Adrenal gland (tissue), 12 donors: ENCODE data around the gene CHRDL2. TPM values are rescaled to one million over a fixed set of nuclear protein-coding genes. Genes with fewer than 3 reads are reported as not detected.

Source experiments
- DNase-seq, 7 donors: peaks; one replicate each; pipeline ENCODE4 v3.0.0-alpha.2; 2019 to 2020
- H3K27ac ChIP-seq, 5 donors: fragments of 200-600 bp; sonication (generic) in 4 of 5; 1 replicate in 3 of 5; 2 replicates in 2 of 5; pipeline versions ENCODE4 v1.5.1 to v1.8.0; 2016 to 2020; ENCODE audit warnings: mild to moderate bottlenecking in 1 of 5
- H3K27me3 ChIP-seq: fragments of 200-600 bp; 2 replicates; pipeline ENCODE4 v1.8.0; 2021
- H3K36me3 ChIP-seq, 2 donors: fragments of 200-600 bp; replicated peaks in 1 of 2; 1 replicate in 1 of 2; 2 replicates in 1 of 2; pipeline versions ENCODE4 v1.5.1 to v1.8.0; 2018 to 2022
- H3K4me1 ChIP-seq, 2 donors: fragments of 200-600 bp; replicated peaks in 1 of 2; 1 replicate in 1 of 2; 2 replicates in 1 of 2; pipeline versions ENCODE4 v1.5.1 to v1.8.0; 2018 to 2021
- H3K4me3 ChIP-seq, 4 donors: fragments of 200-600 bp; sonication (generic) in 3 of 4; one replicate each; pipeline ENCODE4 v1.5.1; 2016 to 2018
- H3K9me3 ChIP-seq, 3 donors: fragments of 200-600 bp; sonication (generic) in 1 of 3; replicated peaks in 1 of 3; 1 replicate in 2 of 3; 2 replicates in 1 of 3; pipeline versions ENCODE4 v1.5.1 to v1.8.0; 2016 to 2021
- CTCF ChIP-seq, 6 experiments: fragments of 450-650 bp in 4 of 6; fragments of 200-600 bp in 2 of 6; sonication (generic) in 1 of 6; IDR thresholded peaks; 1 replicate in 5 of 6; 2 replicates in 1 of 6; pipeline versions ENCODE4 v1.5.1 to v1.8.0; 2016 to 2021; ENCODE audit warnings: antibody characterized with exemption in 6 of 6, mild to moderate bottlenecking in 2 of 6, moderate library complexity in 1 of 6
- POLR2A ChIP-seq, 2 donors: fragments of 450-650 bp; IDR thresholded peaks; one replicate each; pipeline ENCODE4 v1.6.1; 2017; ENCODE audit warnings: antibody characterized with exemption in 2 of 2, mild to moderate bottlenecking in 2 of 2, moderate library complexity in 1 of 2
- WGBS, 4 donors: extraction: QIAGEN DNeasy Blood & Tissue Kit in 2 of 4; methylation state at CpG; one replicate each; pipeline versions ENCODE4 v1.1.5 to v1.1.7; 2013 to 2017; 5-methylcytosine and 5-hydroxymethylcytosine counted together
- intact Hi-C, 2 donors: fragments of 100-400 bp; cut with DNase I; formaldehyde crosslinking; loops; one replicate each; pipeline versions ENCODE4 v1.14.1 to v1.15.0; 2022 to 2023
- polyA plus RNA-seq, 3 donors: library from polyadenylated mRNA; stranded (reverse); fragments of 200-250 nt in 2 of 3; fragments of 350-450 nt in 1 of 3; fragmentation: Illumina TruSeq in 1 of 3; extraction: RNeasy Lipid Tissue Mini Kit (QIAGEN cat#74804) in 1 of 3; gene quantifications; one replicate each; pipeline ENCODE4 v1.2.3, GENCODE V29; 2013 to 2014
- total RNA-seq, 9 donors: library from RNA; depleted of rRNA in 4 of 9; stranded (reverse); fragments of >200 nt in 4 of 9; fragments of 120-200 nt in 1 of 9; fragmentation: NEBNext Ultra II Directional in 1 of 9; extraction: Animal tissue kit (Norgen Biotek cat#: 25700) in 1 of 9; gene quantifications; one replicate each; pipeline versions ENCODE4 v1.1.0 to v1.2.4, GENCODE V29; 2013 to 2023
- donor health status: healthy with polysubstance abuse.
- donor health status: Bipolar disorder and iron deficiency.
- donor health status: DM: yes; HTN: yes; CAD: no.
- donor health status: DM: no; HTN: no; CAD: no.
- donor health status: DM: no; HTN: no; CAD: no.
- donor health status: DM: yes; HTN: yes; CAD: no.

The CHRDL2 gene
- total and polyA plus RNA-seq, 12 donors, result 0.30 to 0.95 (median 0.72) TPM; not detected in 7

- H3K27me3 ChIP-seq, result peaks cover 28% of the 10 kb centered on the region
- no peak overlapping the region for H3K4me3 ChIP-seq
- TF ChIP-seq CTCF (IDR thresholded peaks at IDR 0.05) (no peak), POLR2A (IDR thresholded peaks at IDR 0.05) (no peak)
- H3K4me1 ChIP-seq, result no peaks in the 10 kb centered on the region
- intact Hi-C loops, result loop anchor here in 1 of 2 donors (10.0 kb wide), 1 partner anchor 120 kb away; no protein-coding TSS in a partner anchor
- no peaks in the 10 kb centered on the region for H3K36me3 ChIP-seq
- WGBS, 4 donors, result 61 to 84% (median 76%) methylated on average over 1 of the region's 1 CpG
- H3K27ac ChIP-seq, result no peak overlapping the region
- no peaks in the 10 kb centered on the region for H3K9me3 ChIP-seq
- DNase-seq, result no peak
Observed at GRCh38 chr11:74734559-74734925, 3.3 kb upstream of the CHRDL2 start.

GRCh38 chr11:74730571-74731260 lies 510 bp downstream of the CHRDL2 start:
- Histone ChIP-seq H3K36me3 (no peaks in the 10 kb centered on the region), H3K4me1 (peaks cover 0 to 3% of the 10 kb centered on the region in 2 donors), H3K4me3 (no peak overlapping the region), H3K27ac (no peak overlapping the region), H3K27me3 (peaks cover 25% of the 10 kb centered on the region), H3K9me3 (no peaks in the 10 kb centered on the region)
- 3 to 6% (median 4%) methylated on average over 31 to 40 of the region's 40 CpGs for WGBS, 4 donors
- DNase-seq, result no peak
- intact Hi-C loops, result loop anchor here in 1 of 2 donors (10.0 kb wide), 1 partner anchor 116 kb away; no protein-coding TSS in a partner anchor
- no peak for TF ChIP-seq CTCF (IDR thresholded peaks at IDR 0.05)
- no peak for TF ChIP-seq POLR2A (IDR thresholded peaks at IDR 0.05)

- H3K36me3 ChIP-seq, result no peaks in the 10 kb centered on the region
- no peak for DNase-seq
- TF ChIP-seq POLR2A (IDR thresholded peaks at IDR 0.05), result no peak
- no peak for TF ChIP-seq CTCF (IDR thresholded peaks at IDR 0.05)
- intact Hi-C loops, result loop anchor here in 1 of 2 donors (10.0 kb wide), 1 partner anchor 105 kb away; no protein-coding TSS in a partner anchor
- H3K9me3 ChIP-seq, result no peaks in the 10 kb centered on the region
- H3K27ac ChIP-seq, result no peak overlapping the region
- peaks cover 25% of the 10 kb centered on the region for H3K27me3 ChIP-seq
- WGBS, 4 donors, result 78 to 83% (median 82%) methylated on average over 4 of the region's 4 CpGs
- no peak overlapping the region for H3K4me3 ChIP-seq
- H3K4me1 ChIP-seq, result peaks cover 0 to 3% of the 10 kb centered on the region in 2 donors
Observed at GRCh38 chr11:74729397-74729796, 1.8 kb downstream of the CHRDL2 start.

GRCh38 chr11:74726547-74727182 lies 4.6 kb downstream of the CHRDL2 start:
- no peak for TF ChIP-seq POLR2A (IDR thresholded peaks at IDR 0.05)
- TF ChIP-seq CTCF (IDR thresholded peaks at IDR 0.05), result peak; percentile 81 to 93 (median 85)
- no peak overlapping the region for H3K4me3 ChIP-seq
- H3K27ac ChIP-seq, result no peak overlapping the region
- peaks cover 0 to 3% of the 10 kb centered on the region in 2 donors for H3K4me1 ChIP-seq
- WGBS, 4 donors, result 6 to 19% (median 9%) methylated on average over 6 to 13 of the region's 13 CpGs
- H3K36me3 ChIP-seq, result no peaks in the 10 kb centered on the region
- H3K9me3 ChIP-seq, result no peaks in the 10 kb centered on the region
- H3K27me3 ChIP-seq, result peaks cover 10% of the 10 kb centered on the region
- peak; percentile 62 to 90 (median 73) for DNase-seq
- intact Hi-C loops, result loop anchor here in 1 of 2 donors (10.0 kb wide), 1 partner anchor 102 kb away; no protein-coding TSS in a partner anchor
